HEK293 (cell line): ENCODE results near the gene FAM170A.

ENCODE experiments used
- CTCF ChIA-PET: fragments of 350-600 bp; formaldehyde crosslinking; extraction: SDS; loops from one replicate; lab custom pipeline; 2021; ENCODE audit warnings: antibody characterized with exemption; lab: Yijun Ruan, JAX
- POLR2A ChIA-PET: fragments of 300-600 bp; formaldehyde crosslinking; extraction: SDS; loops from one replicate; lab custom pipeline; 2020; ENCODE audit warnings: antibody characterized with exemption, inconsistent platforms; lab: Yijun Ruan, JAX
- H3K27ac ChIP-seq: fragments of 200-500 bp; sonication (Bioruptor generic); 2 replicates; pipeline ENCODE4 v1.5.1; 2014; ENCODE audit warnings: low read depth, low read length, control low read depth, inconsistent platforms; ENCODE audit errors: extremely low read depth
- H3K36me3 ChIP-seq, 2 experiments: fragments of 200-500 bp in 1 of 2; sonication (Bioruptor generic) in 1 of 2; 1 replicate in 1 of 2; 2 replicates in 1 of 2; pipeline ENCODE4 v1.5.1; 2014 to 2017; ENCODE audit warnings: inconsistent platforms in 2 of 2, low read length in 2 of 2; ENCODE audit not compliant: control insufficient read depth in 2 of 2, insufficient read depth in 1 of 2
- H3K4me1 ChIP-seq: fragments of 200-500 bp; sonication (Bioruptor generic); 2 replicates; pipeline ENCODE4 v1.5.1; 2014; ENCODE audit warnings: mild to moderate bottlenecking, low read length, inconsistent platforms; ENCODE audit not compliant: control insufficient read depth, insufficient read depth
- H3K4me3 ChIP-seq: 2 replicates; pipeline ENCODE4 v1.5.1; 2011; ENCODE audit warnings: low read depth, mild to moderate bottlenecking, control low read depth, low read length, moderate library complexity
- H3K9me3 ChIP-seq: fragments of 200-500 bp; sonication (Bioruptor generic); 2 replicates; pipeline ENCODE4 v1.5.1; 2014; ENCODE audit warnings: low read depth, low read length, inconsistent platforms; ENCODE audit not compliant: control insufficient read depth, insufficient read depth
- FEZF1 ChIP-seq: fragments of 450-650 bp; formaldehyde crosslinking; IDR thresholded peaks from 2 replicates; pipeline ENCODE4 v1.5.1; 2016; ENCODE audit warnings: missing biosample characterization, missing genetic modification characterization
- GLI4 ChIP-seq: fragments of 450-650 bp; formaldehyde crosslinking; IDR thresholded peaks from 2 replicates; pipeline ENCODE4 v1.5.1; 2016; ENCODE audit warnings: missing biosample characterization, missing genetic modification characterization
- KLF1 ChIP-seq: fragments of 450-650 bp; formaldehyde crosslinking; IDR thresholded peaks from 2 replicates; pipeline ENCODE4 v1.5.1; 2016; ENCODE audit warnings: missing biosample characterization, missing genetic modification characterization
- OVOL3 ChIP-seq: fragments of 450-650 bp; formaldehyde crosslinking; IDR thresholded peaks from 2 replicates; pipeline ENCODE4 v1.5.1; 2016; ENCODE audit warnings: missing biosample characterization, missing genetic modification characterization
- TRIM28 ChIP-seq: IDR thresholded peaks from 2 replicates; pipeline ENCODE4 v1.6.1; 2011; ENCODE audit warnings: low read length, control low read depth, borderline replicate concordance
- YY2 ChIP-seq: fragments of 450-650 bp; formaldehyde crosslinking; IDR thresholded peaks from 2 replicates; pipeline ENCODE4 v1.5.1; 2016; ENCODE audit warnings: missing biosample characterization, missing genetic modification characterization
- ZBTB1 ChIP-seq: fragments of 450-650 bp; formaldehyde crosslinking; IDR thresholded peaks from 2 replicates; pipeline ENCODE4 v1.5.1; 2016; ENCODE audit warnings: missing biosample characterization, missing genetic modification characterization
- ZBTB48 ChIP-seq: fragments of 450-650 bp; formaldehyde crosslinking; IDR thresholded peaks from 2 replicates; pipeline ENCODE4 v1.5.1; 2016; ENCODE audit warnings: missing biosample characterization, missing genetic modification characterization
- ZNF248 ChIP-seq: fragments of 450-650 bp; formaldehyde crosslinking; IDR thresholded peaks from 2 replicates; pipeline ENCODE4 v1.5.1; 2017; ENCODE audit warnings: missing biosample characterization, missing genetic modification characterization
- ZNF350 ChIP-seq: fragments of 450-650 bp; formaldehyde crosslinking; IDR thresholded peaks from 2 replicates; pipeline ENCODE4 v1.5.0; 2017; ENCODE audit warnings: missing biosample characterization, mild to moderate bottlenecking, missing genetic modification characterization
- ZNF473 ChIP-seq: fragments of 450-650 bp; formaldehyde crosslinking; IDR thresholded peaks from 2 replicates; pipeline ENCODE4 v1.5.1; 2017; ENCODE audit warnings: missing biosample characterization, missing genetic modification characterization
- ZNF501 ChIP-seq: fragments of 450-650 bp; formaldehyde crosslinking; IDR thresholded peaks from 2 replicates; pipeline ENCODE4 v1.5.1; 2016; ENCODE audit warnings: missing biosample characterization, missing genetic modification characterization
- ZNF529 ChIP-seq: fragments of 450-650 bp; formaldehyde crosslinking; IDR thresholded peaks from 2 replicates; pipeline ENCODE4 v1.5.1; 2017; ENCODE audit warnings: missing genetic modification characterization, missing biosample characterization; ENCODE audit not compliant: insufficient replicate concordance
- ZNF544 ChIP-seq: fragments of 450-650 bp; formaldehyde crosslinking; IDR thresholded peaks from 2 replicates; pipeline ENCODE4 v1.5.0; 2017; ENCODE audit warnings: missing biosample characterization, missing genetic modification characterization
- ZNF600 ChIP-seq: fragments of 450-650 bp; formaldehyde crosslinking; IDR thresholded peaks from 2 replicates; pipeline ENCODE4 v1.5.1; 2016; ENCODE audit warnings: missing biosample characterization, missing genetic modification characterization
- ZNF621 ChIP-seq: fragments of 450-650 bp; formaldehyde crosslinking; IDR thresholded peaks from 2 replicates; pipeline ENCODE4 v1.5.1; 2017; ENCODE audit warnings: missing biosample characterization, missing genetic modification characterization
- ZNF777 ChIP-seq: fragments of 450-650 bp; formaldehyde crosslinking; IDR thresholded peaks from 2 replicates; pipeline ENCODE4 v1.5.1; 2017; ENCODE audit warnings: missing biosample characterization, missing genetic modification characterization, borderline replicate concordance
- ZNF791 ChIP-seq: fragments of 450-650 bp; formaldehyde crosslinking; IDR thresholded peaks from 2 replicates; pipeline ENCODE4 v1.5.1; 2016; ENCODE audit warnings: missing biosample characterization, missing genetic modification characterization
- ZNF792 ChIP-seq: fragments of 450-650 bp; formaldehyde crosslinking; IDR thresholded peaks from 2 replicates; pipeline ENCODE4 v1.5.1; 2016; ENCODE audit warnings: missing biosample characterization, missing genetic modification characterization
- ZNF830 ChIP-seq: fragments of 450-650 bp; IDR thresholded peaks from 2 replicates; pipeline ENCODE4 v1.5.0; 2018; ENCODE audit warnings: missing biosample characterization, missing genetic modification characterization, low read depth, mild to moderate bottlenecking, moderate library complexity
- TF ChIP-seq, protein P1 (sequence below): fragments of 450-650 bp; formaldehyde crosslinking; IDR thresholded peaks from 2 replicates; pipeline ENCODE4 v1.5.1; 2016; ENCODE audit warnings: missing biosample characterization, missing genetic modification characterization
- TF ChIP-seq, protein P2 (sequence below): fragments of 450-650 bp; IDR thresholded peaks from 2 replicates; pipeline ENCODE4 v1.5.1; 2018; ENCODE audit warnings: missing biosample characterization, missing genetic modification characterization

The FAM170A gene

DNA sequence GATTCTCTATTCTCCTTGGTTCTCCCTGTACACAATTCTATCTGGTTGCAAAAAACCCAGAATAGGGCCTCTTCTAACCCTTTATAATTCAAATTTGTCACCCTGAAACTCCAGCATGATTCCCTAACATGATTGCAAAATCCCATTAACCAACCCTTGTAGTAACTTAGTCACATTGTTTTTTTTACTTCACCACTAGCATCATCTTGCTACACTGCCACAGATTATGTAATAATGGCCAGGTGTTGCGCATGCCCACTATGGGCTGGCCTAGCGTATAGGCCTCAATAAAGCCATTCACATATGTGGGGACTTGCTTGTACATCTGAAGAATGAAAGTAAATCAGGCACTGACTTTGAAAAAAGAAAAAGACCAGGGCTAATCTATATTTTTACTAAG is 25.7 kb downstream of the FAM170A start:
- POLR2A ChIA-PET, result no interaction called here
- no peaks in the 10 kb centered on the region for H3K36me3 ChIP-seq
- H3K27ac ChIP-seq, result no peak overlapping the region
- CTCF ChIA-PET, result no interaction called here
- H3K9me3 ChIP-seq, result no peaks in the 10 kb centered on the region
- H3K4me3 ChIP-seq, result no peak overlapping the region
- TF ChIP-seq ZNF529 (tag by site-specific recombination) (no peak), ZNF544 (tag by site-specific recombination) (no peak), FEZF1 (no peak)
- no peaks in the 10 kb centered on the region for H3K4me1 ChIP-seq

DNA sequence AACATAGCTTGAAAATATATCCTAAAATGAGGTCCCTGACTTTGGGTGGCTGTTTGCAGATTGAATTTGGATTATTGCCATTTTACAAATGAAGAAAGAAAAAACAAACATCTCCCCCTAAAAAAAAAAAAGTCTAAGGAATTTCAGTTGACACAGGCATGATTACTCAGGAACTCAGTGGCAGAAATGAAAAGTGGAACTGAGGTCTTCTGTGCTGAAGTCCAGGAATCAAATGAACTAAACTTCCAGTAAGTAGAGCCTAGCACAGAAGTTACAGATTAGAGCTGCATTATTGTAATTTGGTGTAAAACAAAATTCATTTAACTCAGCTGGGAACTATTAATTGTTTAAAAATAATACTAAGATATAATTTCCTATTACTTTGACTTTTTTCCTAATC is 26.7 kb downstream of the FAM170A start:
- Histone ChIP-seq H3K36me3 (no peaks in the 10 kb centered on the region), H3K27ac (no peak overlapping the region)
- POLR2A ChIA-PET, result no interaction called here
- TF ChIP-seq ZNF792 (no peak), GLI4 (tag by site-specific recombination) (no peak), ZNF501 (tag by site-specific recombination) (no peak), ZNF830 (no peak)
- TF ChIP-seq, protein P1, sequence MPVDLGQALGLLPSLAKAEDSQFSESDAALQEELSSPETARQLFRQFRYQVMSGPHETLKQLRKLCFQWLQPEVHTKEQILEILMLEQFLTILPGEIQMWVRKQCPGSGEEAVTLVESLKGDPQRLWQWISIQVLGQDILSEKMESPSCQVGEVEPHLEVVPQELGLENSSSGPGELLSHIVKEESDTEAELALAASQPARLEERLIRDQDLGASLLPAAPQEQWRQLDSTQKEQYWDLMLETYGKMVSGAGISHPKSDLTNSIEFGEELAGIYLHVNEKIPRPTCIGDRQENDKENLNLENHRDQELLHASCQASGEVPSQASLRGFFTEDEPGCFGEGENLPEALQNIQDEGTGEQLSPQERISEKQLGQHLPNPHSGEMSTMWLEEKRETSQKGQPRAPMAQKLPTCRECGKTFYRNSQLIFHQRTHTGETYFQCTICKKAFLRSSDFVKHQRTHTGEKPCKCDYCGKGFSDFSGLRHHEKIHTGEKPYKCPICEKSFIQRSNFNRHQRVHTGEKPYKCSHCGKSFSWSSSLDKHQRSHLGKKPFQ, result no peak
- TF ChIP-seq, all 188 proteins: peak for 0
- CTCF ChIA-PET, result interaction anchor here (0.7 kb wide), 1 partner anchor 13 kb away, joined by 5 read pairs; no protein-coding TSS in a partner anchor
- Histone ChIP-seq H3K4me3 (no peak overlapping the region), H3K9me3 (no peaks in the 10 kb centered on the region), H3K4me1 (no peaks in the 10 kb centered on the region)

DNA sequence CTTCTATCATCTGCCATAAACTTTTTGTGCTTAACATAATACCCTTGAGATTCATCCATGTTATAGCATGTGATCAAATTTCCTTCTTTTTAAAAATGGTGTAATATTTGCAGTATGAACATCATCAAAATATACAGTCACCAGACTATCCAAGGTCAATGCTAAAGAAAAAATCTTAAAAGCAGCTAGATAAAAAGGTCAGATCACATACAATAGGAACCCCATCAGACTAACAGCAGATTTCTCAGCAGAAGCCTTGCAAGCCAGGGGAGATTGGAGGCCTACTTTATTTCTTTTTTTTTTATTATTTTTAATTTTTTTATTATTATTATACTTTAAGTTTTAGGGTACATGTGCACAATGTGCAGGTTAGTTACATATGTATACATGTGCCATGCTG is 37.2 kb downstream of the FAM170A start:
- Histone ChIP-seq H3K36me3 (no peaks in the 10 kb centered on the region), H3K4me3 (no peak overlapping the region), H3K9me3 (no peaks in the 10 kb centered on the region), H3K4me1 (no peaks in the 10 kb centered on the region), H3K27ac (no peak overlapping the region)
- CTCF ChIA-PET, result no interaction called here
- TF ChIP-seq OVOL3 (no peak), ZNF791 (tag by site-specific recombination) (peak; percentile 90)
- POLR2A ChIA-PET, result no interaction called here

DNA sequence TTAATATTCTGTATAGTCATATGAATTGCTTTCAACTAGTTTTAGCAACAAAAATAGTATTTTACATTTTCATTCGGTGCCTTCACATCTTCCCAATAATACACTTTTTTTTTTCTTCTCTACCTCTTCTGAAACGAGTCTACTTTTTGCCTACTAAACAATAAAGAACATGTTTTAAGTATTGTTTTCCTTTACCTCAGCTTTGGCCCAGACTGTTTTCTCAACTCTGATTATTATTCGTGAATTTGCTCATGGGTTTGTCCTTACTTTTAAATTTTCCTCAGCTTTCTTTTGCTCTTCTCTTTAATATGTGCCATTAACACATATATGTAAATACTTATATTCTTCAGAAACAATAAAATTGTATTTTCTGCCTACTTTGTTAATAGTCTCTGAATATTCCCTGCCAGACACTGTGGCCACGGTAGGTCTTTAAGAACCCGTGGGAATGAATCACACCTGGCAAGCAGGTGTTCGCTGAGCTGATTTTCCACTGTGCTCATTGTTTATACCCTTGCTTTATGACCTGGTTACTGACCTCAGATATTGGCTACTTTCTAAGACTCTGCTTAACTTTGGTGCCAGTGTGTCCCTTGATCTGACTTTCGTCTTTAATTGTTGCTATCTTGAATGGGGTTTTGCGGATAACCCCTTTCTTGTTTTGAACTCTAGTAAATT is 49.1 kb downstream of the FAM170A start:
- Histone ChIP-seq H3K4me3 (no peak overlapping the region), H3K4me1 (no peaks in the 10 kb centered on the region), H3K27ac (no peak overlapping the region), H3K9me3 (no peaks in the 10 kb centered on the region), H3K36me3 (no peaks in the 10 kb centered on the region)
- CTCF ChIA-PET, result interaction anchor here (0.5 kb wide), 1 partner anchor 98 kb away, joined by 3 read pairs; no protein-coding TSS in a partner anchor
- POLR2A ChIA-PET, result no interaction called here
- TF ChIP-seq, protein P2, sequence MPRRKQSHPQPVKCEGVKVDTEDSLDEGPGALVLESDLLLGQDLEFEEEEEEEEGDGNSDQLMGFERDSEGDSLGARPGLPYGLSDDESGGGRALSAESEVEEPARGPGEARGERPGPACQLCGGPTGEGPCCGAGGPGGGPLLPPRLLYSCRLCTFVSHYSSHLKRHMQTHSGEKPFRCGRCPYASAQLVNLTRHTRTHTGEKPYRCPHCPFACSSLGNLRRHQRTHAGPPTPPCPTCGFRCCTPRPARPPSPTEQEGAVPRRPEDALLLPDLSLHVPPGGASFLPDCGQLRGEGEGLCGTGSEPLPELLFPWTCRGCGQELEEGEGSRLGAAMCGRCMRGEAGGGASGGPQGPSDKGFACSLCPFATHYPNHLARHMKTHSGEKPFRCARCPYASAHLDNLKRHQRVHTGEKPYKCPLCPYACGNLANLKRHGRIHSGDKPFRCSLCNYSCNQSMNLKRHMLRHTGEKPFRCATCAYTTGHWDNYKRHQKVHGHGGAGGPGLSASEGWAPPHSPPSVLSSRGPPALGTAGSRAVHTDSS (tag by site-specific recombination), result no peak
- TF ChIP-seq ZNF248 (tag by site-specific recombination) (no peak), ZNF473 (no peak), ZNF350 (tag by site-specific recombination) (no peak), YY2 (tag by site-specific recombination) (no peak), ZBTB1 (tag by site-specific recombination) (no peak), ZNF777 (no peak), ZBTB48 (tag by site-specific recombination) (no peak), TRIM28 (no peak), ZNF621 (no peak), ZNF600 (tag by site-specific recombination) (no peak), KLF1 (tag by site-specific recombination) (no peak)
